CD4-positive, alpha-beta T cell treated with Interleukin-4 for 4 hours (primary cell): Measurements from ENCODE around the gene TEX36.
"Not testable (repeated sequence)": the region's sequence is repeated elsewhere in the genome, so short reads cannot be mapped to it uniquely, and the experiment has no call there.

ENCODE experiments used
- DNase-seq: peaks from one replicate; pipeline ENCODE4 v3.0.0-alpha.2; 2020

TEX36 gene, protein sequence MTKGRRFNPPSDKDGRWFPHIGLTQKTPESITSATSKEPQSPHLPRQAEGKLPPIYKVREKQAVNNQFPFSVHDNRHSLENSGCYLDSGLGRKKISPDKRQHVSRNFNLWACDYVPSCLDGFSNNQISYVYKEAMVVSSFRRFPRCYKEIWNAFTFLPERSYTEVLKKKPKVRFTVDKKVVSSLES

DNA sequence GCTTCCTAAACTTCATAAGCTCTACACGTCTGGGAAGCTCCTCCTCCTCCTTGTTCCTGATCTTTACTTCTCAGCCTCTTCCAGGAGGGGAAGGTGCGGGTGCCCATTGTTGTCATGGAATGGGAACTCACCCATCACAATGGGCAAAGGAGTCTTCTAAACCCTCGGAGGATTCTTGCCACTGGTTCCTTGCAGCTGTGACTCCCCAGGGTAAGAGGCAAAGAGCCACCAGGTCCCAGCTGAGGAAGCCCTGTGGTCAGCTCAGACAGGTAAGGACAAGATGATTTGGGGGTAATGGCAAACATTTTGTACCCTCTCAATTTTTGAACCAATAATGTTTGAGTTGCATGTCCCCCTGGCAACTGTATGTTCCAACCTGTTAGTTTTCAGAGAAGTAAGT is at the start of gene TEX36:
TEX36 (minus strand) TSS at position 101 of the 400 bp plus-strand sequence. CDS start 174 bp downstream, outside the sequence.
- DNase-seq, result no peak

DNA sequence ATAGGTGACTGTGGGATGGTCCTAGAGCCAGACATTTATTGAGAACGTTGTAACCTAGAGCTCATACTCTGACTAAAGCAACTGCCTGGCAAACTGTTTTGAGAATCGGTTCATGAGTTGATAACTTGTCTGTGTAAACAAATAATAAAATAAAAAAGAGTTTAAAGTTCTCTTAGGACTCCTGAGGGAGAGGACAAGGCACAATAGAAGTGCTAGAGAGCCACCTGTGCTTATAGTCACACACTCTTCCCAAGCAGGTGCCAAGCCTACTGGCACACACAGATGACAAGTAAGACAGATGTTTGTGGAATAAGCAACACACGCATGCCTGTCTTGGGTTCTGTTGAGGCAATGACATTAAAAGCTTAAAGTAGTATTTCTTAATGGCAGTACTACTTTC is 44.5 kb upstream of the TEX36 start:
- no peak for DNase-seq

DNA sequence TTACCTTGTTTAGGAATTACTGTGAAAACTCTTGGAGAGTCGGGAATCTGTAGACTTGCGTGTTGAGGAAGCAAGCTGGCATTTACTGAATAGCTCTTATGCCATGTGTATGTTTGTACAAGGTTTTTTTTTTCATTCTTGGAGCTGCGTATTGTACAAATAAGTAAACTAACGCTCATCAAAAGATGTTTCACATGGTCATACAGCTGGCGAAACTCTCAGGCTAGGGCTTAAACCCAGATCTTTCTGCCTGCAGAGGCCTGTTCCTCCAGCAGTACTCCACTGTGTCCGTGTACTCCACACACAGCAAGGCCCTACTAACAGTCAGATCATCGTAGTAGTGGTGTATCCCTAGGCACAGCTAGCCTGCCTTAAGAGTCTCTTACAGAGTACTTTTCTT is 44.0 kb upstream of the TEX36 start:
- DNase-seq, result no peak

DNA sequence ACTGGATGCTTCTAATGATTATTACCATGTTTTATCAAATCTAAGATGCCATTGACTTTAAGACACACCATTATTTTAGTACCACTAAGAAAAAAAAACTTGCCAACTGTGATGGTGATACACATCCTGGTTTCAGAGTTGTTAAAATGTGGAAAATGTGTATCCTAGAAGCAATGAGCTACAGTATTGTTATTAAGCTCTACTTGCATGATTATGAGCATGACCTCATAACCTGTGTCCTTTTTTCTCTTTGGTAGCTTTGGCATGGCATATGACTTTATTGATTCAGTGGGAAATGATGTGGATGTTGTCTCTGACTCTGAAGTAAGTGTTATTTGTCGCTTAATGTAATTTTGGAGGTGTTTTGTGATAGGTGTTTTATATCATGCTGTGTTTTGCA is 39.8 kb upstream of the TEX36 start:
- no peak for DNase-seq

DNA sequence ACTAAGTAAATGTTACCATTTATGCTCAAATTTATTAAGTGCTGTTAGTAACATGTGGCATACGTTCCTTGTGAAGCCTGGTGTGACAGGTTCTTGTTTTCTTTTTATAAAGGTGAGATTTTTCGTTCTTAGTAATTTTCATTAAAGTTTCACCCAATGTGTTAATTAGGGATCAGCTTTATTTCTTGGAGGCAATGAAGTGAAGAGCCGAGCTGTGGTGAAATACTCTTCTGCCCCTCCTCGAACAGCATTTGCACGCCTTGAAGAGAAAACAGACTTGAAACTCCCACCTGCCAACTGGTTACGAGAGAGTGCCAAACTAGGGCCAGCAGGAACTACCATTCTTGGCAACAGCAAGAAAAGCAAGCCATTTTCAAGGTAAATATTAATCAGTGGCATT is 38.1 kb upstream of the TEX36 start:
- DNase-seq, result no peak

DNA sequence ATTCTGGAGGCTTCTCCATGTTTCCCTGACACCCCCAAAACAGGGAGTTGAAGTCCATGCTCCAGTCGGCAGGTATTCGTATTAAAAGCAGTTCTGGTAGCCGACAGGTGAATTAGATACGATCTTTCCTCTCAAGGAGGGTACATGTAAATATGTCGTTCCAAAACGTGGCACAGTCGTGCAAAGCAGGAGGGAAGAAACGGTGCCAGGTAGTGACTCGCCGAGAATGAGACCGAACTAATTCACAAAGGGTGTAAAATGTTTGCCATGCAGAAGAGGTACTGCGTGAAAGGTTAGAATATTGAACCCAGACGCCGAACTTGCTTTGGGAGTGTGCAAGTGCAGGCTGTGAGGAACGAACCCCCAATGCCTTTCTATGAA is 37.0 kb upstream of the TEX36 start:
- DNase-seq, result no peak

DNA sequence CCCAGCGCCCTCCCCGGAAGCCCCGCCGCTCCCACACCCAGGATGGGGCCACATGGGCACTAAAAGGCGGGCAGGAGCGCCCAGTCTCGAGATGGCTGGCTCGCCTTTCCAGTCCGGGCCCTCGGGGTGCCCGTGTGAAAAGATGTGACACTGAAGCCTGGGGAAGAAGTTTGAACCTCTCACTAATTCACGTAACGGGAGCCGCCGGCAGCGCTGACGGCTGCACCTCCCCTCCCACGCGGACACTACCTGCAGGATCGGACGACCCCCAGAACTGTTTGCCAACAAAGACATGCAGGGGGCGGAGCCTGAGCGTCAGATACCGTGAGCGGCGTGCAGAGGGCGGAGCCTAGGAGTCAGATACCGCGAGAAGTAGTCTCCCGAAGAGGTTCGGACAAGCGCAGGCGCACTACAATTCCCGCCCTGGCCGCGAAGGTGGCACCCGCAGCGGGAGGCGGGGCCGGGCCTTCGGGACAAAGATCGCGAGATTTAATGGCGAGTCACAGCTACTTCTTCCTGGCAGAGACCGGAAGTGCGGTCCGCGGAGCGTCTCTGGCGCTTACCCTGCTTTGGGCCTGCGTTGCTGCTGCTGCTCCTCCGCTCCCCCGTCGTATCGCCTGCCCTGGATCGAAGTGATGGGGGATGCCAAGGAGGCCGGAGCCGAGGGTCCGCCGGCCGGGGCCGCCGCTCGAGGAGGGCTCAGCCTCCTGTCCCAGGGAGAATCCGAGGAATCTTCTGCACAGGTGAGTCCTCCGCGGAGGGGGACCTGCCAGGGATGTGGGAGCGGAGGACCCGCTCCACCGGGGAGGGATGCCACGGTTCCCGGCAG is 36.4 kb upstream of the TEX36 start, which contains the start of gene EDRF1:
EDRF1 (plus strand) TSS at position 537 of the 829 bp plus-strand sequence; CDS start at position 636, 99 bp downstream.
- peak; percentile 99 for DNase-seq

DNA sequence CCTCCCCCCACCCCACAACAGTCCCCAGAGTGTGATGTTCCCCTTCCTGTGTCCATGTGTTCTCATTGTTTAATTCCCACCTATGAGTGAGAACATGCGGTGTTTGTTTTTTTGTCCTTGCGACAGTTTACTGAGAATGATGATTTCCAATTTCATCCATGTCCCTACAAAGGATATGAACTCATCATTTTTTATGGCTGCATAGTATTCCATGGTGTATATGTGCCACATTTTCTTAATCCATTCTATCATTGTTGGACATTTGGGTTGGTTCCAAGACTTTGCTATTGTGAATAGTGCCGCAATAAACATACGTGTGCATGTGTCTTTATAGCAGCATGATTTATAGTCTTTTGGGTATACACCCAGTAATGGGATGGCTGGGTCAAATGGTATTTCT is 31.8 kb upstream of the TEX36 start:
- not testable (repeated sequence) for DNase-seq

DNA sequence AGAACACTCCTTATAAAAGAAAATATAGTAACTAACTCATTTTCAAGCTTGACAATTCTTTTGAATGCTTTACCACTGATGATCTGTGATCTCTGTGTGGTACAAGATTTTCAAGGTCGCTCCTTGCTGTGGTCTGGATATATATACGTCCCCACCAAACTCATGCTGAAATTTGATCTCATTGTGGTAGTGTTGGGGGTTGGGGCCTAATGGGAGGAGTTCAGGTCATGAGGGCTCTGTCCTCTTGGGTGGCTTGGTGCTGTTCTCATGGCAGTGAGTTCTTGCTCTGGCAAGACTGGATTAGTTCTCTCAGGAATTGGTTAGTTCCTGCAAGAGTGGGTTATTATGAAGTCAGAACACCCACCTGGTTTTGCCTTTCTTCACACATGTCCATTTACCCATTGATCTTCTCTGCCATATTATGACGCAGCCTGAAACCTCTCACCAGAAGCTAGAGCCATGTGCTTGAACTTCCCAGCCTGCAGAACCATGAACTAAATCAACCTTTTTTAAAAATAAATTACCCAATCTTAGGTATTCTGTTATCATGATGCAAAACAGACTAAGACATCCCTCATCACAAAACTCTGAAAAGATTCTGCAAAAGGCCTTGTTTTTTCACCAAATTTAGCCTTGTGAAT is 28.3 kb upstream of the TEX36 start:
- no peak for DNase-seq

DNA sequence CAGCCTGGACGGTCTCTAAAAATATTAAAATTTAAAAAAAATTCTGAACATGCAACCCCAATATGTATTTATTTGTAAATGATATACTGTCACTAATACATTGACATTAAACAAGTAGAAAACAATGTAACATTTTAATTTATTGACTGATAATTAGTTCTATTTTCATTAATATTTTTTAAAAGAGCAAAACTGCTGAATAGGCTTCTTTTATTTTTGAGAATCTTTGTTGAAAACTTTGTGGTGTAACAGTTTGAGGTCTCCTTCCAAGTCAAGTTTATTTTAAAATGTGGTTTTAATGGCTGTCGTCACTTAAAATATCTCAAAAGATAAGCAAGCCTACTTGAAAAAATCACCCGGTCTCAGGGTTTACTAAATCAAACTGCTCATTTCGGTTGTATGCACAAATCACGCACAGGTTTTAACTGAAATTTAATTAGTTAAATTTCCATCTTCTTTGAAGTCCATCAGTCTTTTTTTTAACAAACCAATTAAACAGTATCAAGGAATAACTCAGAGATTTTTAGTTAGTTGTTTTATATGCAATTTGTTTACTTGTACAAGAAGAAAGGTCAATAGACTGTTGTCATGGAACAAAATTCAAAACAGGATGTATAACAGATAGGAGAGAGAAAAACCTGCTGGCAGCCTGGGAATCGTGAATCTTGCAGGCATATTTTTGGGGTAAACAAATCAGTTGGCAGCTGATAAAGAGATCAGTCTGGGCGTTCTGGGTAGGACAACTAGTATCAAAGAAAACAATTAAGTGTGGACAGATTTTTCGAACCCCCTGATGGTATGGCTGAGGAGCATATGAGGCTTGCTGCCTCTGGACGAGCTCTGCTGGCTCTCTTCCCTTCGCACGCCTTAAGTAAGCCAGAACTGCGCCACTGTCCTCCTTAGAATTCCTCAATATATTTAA is 26.9 kb upstream of the TEX36 start:
- DNase-seq, result no peak

DNA sequence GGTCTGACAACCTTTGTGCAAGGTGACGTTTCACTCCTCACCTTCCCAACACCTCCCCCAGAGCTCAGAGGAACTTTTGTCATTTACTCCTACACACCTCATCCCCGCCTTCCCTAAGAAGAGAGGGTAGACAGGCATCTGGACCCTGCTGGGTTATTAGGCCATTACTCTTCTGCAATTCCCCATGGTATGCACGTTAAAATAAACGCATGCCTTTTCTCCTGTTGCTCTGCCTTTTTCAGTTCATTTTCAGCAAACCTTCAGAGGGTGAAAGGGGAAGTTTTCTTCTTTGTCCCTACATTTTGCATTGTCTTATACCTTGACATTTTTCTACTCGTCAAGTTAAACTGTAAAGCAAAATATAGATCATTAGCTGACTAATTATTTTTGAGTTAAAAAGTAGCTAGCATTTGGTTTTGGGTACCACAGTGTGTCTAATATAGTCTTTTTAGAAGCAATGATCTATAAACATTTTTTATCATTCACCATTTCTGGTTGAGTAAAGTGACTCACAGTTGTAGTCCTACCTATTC is 26.1 kb upstream of the TEX36 start:
- no peak for DNase-seq

DNA sequence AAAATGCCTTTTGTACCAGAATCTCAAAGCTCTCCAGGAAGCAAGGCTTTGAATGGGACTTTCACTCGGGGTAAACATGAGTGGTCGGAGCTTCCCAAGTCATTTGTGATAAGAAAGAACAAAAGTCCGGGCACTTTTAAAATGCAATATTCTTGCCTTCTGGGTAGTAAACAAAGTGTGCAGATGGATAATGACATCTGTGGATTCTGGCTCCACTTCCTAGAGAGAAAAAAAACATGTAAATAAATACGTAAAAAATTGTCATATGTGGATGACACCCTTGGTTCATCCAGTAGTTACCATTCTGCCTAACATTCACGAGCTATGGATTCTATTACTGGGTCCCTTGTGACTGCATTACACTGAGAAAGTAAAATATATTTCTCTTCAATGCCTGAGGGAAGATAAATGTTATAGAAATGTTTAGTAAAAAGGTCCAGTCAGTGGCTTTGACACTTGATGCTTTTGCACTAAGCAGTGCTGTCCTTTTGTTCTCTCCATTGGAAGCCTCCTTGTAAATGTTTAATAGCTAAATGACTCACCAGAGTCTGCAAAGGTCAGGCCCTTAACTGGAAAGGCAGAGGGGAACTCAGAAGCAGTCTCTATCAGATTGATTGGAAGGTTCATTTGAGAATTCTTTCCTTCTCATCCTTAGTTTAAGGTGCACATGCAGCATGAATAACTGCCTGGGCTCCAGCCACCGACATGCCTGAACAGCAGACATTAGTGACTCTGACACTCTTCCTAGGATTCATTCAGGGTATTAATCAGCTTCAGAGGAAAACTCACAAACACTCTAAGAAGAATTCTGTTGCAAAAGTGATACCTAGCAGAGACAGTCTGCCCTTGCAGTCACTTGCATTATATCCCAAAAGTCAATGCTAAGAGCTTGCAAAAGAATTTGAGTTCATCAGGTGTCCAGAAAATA is 24.8 kb upstream of the TEX36 start:
- DNase-seq, result no peak

DNA sequence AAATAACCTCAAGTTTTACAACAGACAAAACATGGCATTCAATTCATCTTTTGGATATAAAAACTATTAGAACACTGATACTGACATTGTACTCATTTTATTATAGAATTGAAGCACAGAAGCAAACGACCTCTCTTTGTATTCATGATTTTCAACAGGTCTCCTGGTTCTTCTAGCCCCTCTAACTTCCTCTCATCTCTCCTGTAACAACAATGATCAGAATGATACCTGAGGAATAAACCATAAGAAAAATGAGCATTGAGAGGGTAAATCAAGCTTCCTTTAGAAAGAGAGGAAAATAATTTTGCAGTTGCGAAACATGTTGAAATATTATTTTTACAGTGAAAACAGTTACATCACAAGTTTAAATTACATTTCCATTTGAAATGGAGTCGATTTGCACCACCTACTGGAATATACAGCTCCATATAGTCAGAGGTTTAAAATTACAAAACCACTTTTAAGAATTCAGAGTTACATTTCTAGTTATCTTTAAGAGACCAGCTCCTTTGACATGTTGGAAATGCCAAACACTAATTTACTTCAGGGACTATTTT is 17.5 kb upstream of the TEX36 start:
- no peak for DNase-seq

DNA sequence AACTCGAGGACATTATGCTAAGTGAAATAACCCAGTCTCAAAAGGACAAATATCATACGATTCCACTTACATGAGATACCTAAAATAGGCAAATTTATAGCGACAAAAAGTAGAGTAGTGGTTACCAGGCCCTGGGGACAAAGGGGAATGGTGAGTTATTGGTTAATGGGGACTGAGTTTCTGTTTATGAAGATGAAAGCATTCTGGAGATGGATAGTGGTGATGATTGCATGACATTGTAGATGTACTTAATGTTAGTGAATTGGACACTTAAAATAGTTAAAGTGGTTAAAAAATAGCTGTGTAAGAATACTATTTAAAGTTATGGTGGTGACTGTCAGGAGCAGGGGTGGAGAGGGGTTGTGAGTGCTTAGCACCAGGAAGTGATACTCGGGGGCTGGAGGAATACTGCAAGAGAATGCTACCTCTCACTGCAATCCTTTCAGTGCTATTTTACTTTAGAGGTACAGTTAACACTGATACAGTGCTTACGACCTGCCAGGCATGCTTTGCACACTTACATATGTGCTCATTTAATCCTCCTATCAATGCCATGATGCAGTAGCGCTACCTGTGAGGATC is 16.7 kb upstream of the TEX36 start:
- no peak for DNase-seq

DNA sequence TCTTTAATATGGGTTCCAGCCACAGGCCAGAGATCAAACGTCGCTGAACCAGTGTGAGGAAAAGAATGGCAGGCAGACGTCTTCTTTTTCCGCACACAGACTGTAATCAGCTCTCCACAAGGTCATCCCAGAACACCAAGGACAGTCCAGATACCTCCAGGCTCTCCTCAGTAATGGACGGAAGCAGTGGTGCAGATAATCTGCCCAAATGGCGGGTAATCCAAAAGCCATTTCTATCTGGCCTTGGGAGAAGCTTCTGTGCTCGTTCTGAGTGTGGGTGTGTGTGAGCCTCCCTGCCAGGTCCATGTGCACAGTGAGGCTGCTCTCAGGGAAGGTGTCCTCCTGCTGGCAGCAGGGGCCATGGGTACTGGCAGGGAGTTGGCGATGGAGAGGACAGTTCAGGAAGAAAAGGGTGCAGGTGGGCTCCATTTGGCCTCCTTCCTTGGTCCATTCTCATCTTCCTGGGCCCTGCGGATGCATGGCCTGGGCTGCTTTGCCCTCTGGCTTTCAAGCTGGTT is 15.6 kb upstream of the TEX36 start:
- DNase-seq, result no peak

DNA sequence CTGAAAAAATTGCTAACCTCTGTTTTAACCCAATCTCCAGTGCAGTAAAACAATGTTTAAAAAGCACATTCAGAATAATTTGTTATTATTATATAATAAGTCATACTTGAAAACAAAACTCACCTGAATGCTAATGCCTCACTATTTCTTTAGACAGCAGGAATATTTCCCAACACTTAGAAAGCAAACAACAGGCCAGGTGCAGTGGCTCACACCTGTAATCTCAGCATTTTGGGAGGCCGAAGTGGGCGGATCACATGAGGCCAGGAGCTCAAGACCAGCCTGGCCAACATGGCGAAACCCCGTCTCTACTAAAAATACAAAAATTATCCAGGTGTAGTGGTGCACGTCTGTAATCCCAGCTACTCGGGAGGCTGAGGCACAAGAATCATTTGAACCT is 13.9 kb upstream of the TEX36 start:
- not testable (repeated sequence) for DNase-seq

DNA sequence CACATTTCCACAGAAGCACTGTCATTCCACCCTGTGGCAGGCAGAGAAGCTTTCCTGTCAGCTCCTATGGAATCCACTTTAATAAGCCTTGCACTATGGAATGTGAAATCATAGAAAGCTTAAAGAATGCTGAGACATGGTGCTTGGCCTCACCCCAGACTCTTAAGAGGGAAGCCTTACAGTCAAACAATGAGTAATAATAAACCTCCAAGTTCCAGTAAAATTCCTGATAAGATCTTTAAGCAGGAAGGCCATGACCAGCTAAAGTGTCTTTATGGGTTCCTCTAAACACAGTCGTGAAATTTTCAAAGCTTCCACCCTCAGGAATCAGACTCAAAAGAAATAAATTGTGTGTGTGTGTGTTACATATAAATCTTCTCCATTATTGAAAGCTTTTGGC is 11.9 kb upstream of the TEX36 start:
- no peak for DNase-seq

DNA sequence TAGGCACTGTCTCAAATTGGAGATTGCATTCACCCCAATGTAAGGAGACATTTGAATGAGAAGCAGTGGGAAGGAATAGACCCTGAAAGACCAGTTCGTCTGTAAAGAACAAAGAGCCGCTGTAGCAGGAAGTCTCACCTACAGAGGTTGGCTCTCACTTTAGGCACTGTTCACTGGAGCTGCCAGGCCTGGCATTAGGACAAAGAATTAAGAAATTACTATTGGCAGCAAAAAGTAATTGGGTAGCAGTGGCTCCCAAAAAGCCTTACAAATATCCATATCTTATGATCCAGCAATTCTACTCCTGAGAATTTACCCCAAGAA is 10.5 kb upstream of the TEX36 start:
- DNase-seq, result no peak

DNA sequence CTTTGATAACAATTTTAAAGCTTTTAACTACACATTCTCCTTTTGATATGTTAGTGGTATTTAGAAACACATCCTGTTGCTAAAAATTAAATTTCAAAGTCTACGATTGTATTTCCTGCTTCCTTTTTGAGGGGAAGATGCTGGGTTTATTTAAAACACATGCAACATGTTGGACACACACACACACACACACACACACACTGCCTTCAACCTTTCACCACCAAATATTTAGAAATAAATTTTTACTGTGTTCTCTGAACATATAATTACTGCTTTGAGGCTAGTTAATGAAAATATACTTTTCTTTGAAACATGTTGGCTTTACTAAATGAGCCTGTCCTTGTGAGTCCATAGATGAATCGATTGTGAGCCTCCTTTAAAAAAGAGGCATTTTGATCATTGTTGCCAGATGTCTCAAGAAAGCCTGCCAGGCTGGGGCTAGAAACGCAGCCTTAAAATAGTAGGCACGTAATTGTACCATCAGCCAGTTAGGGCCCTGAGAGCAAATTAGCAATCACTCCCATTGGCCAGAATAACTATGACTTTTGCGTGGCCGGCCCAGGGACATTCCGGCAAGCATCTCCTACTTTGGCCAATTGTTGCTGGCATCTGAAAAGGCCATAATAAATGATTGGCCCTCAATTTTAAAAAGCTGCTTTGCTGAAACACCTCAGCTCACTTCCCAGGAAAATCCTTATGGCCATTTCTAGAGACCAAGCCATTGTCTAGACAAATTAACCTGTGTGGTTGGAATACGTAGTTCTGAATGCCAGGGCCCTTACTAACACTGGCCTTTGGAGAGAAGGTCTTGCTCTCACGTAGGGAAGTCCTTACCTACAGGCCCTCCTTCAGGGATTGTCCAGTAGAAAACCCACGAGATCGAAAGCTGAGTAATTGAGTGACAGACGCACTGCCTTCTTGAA is 9.9 kb upstream of the TEX36 start:
- DNase-seq, result no peak

DNA sequence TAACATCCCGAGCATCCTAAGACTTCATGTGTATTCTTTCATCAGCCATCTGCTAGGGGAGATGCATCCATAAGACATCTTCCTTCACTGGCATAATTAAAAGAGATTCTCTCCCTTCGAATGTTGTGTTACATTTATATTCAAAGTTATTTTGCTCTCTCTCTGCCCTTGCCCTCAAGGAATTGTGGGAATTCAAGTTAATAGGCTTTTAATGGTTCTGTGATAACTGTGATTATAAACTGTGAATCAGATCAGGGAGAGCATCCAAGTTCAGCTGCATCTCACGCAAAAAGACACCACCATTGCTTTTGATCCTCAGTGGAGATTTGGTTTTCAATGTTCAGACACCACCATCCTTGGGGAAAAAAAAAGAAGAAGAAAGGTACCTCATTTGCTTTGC is 9.2 kb upstream of the TEX36 start:
- no peak for DNase-seq
